ENCODE data around the gene STAT3.

DNA sequence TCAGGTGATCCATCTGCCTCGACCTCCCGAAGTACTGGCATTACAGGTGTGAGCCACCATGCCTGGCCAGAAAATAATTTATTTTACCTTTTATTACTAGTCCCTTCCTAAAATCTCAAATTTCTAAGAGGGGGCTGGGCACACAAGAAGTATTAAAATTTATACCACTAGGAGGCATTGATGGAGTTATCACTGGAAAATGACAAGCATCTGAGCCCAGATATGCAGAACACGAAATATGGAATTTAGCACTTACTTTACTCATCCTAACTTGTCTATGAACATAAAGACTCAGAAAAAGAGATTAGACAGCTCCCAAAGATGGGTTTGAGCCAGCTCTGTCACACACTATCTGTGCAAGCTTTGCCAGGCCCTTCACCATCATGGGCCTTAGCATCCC lies 53.6 kb downstream of the STAT3 start:
- TF ChIP-seq, protein P1, sequence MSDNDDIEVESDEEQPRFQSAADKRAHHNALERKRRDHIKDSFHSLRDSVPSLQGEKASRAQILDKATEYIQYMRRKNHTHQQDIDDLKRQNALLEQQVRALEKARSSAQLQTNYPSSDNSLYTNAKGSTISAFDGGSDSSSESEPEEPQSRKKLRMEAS (IDR thresholded peaks at IDR 0.05): no peak
- TF ChIP-seq EP300 (IDR thresholded peaks at IDR 0.05; ENCODE audit: borderline replicate concordance) (no peak), YY1 (IDR thresholded peaks at IDR 0.05; ENCODE audit: low read depth) (no peak), FOXM1 (IDR thresholded peaks at IDR 0.05; ENCODE audit: borderline replicate concordance, low read depth) (no peak), TEAD4 (IDR thresholded peaks at IDR 0.05) (no peak), CREB1 (IDR thresholded peaks at IDR 0.05; ENCODE audit: low read depth) (no peak), CEBPB (IDR thresholded peaks at IDR 0.05) (no peak), ZBTB7A (IDR thresholded peaks at IDR 0.05; ENCODE audit: low read depth) (no peak), TAF1 (IDR thresholded peaks at IDR 0.05; ENCODE audit: low read depth) (no peak), TCF12 (IDR thresholded peaks at IDR 0.05; ENCODE audit: low read depth) (no peak)
- TF ChIP-seq, protein P2, sequence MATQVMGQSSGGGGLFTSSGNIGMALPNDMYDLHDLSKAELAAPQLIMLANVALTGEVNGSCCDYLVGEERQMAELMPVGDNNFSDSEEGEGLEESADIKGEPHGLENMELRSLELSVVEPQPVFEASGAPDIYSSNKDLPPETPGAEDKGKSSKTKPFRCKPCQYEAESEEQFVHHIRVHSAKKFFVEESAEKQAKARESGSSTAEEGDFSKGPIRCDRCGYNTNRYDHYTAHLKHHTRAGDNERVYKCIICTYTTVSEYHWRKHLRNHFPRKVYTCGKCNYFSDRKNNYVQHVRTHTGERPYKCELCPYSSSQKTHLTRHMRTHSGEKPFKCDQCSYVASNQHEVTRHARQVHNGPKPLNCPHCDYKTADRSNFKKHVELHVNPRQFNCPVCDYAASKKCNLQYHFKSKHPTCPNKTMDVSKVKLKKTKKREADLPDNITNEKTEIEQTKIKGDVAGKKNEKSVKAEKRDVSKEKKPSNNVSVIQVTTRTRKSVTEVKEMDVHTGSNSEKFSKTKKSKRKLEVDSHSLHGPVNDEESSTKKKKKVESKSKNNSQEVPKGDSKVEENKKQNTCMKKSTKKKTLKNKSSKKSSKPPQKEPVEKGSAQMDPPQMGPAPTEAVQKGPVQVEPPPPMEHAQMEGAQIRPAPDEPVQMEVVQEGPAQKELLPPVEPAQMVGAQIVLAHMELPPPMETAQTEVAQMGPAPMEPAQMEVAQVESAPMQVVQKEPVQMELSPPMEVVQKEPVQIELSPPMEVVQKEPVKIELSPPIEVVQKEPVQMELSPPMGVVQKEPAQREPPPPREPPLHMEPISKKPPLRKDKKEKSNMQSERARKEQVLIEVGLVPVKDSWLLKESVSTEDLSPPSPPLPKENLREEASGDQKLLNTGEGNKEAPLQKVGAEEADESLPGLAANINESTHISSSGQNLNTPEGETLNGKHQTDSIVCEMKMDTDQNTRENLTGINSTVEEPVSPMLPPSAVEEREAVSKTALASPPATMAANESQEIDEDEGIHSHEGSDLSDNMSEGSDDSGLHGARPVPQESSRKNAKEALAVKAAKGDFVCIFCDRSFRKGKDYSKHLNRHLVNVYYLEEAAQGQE (IDR thresholded peaks at IDR 0.05; ENCODE audit: low read depth): no peak
- TF ChIP-seq, protein P3, sequence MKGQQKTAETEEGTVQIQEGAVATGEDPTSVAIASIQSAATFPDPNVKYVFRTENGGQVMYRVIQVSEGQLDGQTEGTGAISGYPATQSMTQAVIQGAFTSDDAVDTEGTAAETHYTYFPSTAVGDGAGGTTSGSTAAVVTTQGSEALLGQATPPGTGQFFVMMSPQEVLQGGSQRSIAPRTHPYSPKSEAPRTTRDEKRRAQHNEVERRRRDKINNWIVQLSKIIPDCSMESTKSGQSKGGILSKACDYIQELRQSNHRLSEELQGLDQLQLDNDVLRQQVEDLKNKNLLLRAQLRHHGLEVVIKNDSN (IDR thresholded peaks at IDR 0.05): no peak

Data from Ishikawa (cell line).